GM15510 (cell line): ENCODE measurements around the gene CAMTA1.

Experiments used
- POLR2A ChIP-seq: IDR thresholded peaks from 3 replicates; pipeline ENCODE4 v1.6.1; 2011; ENCODE audit warnings: borderline replicate concordance; ENCODE audit not compliant: insufficient read length; ENCODE audit errors: extremely low read depth

CAMTA1 gene

DNA sequence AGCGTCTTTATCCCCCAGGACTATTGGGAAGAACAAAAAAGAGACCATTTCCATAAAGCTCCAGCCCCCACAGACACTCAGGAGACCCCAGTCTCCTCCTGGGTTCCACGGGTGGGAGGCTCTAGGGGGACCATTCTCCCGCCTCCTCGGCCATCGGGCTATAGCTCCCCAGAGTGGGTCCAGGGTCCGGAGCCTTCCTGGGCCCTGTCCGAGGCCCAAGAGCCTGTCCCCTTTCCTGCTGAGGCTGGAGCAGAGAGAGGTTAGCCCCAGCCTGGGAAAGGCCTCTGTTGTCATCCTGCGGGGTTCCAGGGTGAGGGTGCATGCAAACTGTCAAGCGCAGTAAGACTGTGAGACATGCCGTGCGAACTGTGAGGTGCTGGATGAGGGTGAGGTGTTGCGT lies 166.3 kb downstream of the CAMTA1 start:
- no peak for TF ChIP-seq POLR2A

DNA sequence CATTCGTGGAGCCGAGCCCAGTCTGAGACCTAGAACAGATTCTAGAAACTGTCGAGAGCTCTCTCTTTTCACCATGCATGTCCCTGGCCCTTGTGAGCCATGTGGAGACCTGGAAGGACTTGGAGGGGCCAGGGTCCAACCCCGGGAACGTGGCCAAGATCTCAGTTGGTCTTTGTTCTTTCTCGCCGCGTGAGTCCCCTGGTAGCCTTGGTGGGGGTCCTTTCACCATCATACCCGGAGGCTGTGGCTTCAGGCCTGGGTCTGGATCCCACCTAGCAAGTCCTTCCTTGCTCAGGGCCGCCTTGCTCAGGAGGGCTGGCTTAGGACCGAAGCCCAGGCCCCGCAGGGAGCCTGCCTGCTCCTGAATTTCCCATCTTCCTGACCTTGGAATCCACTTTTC lies 168.0 kb downstream of the CAMTA1 start:
- TF ChIP-seq POLR2A: no peak

DNA sequence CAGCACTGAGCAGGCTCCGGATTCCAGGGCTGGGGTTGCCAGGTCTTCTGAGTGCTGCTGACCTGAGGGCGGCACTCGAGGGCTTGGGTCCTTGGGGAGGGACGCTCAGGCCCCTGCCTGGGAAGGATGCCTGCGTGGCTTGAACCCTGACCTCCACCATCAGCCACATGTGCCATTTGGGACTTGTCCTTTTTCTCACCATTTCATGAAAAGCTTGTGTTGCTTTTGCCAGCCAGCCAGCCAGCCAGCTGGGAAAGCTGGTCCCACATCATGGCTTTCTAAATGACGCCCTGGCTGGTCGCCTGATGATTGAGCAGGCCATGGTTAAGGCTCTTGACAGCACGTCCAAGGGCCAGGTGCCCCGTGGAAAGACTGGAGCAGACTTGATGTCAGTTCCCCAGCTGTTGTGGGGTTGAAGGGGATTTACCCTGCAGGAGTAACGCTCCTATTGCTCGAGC lies 168.7 kb downstream of the CAMTA1 start:
- TF ChIP-seq POLR2A: no peak

DNA sequence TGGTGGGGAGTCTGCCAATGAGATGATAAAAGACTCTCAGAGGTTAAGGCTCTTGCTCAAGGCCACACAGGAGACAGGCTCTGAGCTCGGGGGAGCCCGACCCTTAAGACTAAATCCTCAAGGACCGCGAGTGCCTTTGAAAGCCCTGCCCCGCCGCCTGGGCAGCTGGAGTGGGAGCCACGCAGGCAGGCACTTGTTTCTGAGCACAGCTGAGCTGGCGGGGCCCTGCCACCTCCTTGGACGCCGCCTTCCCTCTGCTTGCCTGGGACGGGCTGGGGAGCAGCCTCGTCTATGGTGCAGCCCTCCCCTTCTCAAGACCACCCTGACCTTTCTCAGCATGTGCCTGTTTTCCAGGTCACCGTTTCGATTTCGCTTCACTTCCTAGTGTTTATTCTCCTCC lies 169.3 kb downstream of the CAMTA1 start:
- no peak for TF ChIP-seq POLR2A

DNA sequence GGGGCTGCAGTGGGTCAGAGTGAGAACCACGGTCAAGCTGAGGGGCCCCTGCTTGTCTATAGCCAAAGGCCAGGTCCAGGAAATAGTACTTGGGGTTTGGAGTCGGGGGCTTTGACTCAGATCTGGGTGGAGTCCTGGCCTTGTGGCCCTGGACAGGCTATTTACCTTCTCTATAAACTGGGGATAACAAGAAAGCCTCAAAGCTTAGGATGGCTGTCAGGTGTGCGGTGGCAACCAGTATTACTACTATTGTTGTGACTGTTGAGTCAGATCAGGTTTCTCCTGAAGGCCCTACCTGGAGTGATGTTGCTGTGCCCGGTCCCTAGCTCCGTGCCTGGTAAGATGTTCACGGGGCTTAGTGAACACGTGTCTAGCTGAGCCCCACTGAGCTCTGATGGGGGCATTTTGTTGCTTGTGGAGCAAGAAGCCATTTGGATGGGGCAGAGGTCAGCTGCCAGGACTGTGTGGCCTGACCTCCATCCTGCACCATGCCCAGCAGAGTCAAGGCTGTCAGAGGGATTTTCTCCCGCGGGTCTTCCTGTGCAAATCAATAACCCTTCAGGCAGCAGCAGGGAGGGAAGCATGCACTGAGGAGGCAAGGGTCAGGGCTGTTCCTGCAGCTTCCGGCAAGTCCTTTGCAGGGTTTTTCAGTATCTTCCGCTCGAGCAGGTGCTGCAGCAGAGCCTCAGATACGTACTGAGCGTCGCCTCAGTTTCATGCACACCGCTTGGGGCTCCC lies 170.3 kb downstream of the CAMTA1 start:
- no peak for TF ChIP-seq POLR2A

DNA sequence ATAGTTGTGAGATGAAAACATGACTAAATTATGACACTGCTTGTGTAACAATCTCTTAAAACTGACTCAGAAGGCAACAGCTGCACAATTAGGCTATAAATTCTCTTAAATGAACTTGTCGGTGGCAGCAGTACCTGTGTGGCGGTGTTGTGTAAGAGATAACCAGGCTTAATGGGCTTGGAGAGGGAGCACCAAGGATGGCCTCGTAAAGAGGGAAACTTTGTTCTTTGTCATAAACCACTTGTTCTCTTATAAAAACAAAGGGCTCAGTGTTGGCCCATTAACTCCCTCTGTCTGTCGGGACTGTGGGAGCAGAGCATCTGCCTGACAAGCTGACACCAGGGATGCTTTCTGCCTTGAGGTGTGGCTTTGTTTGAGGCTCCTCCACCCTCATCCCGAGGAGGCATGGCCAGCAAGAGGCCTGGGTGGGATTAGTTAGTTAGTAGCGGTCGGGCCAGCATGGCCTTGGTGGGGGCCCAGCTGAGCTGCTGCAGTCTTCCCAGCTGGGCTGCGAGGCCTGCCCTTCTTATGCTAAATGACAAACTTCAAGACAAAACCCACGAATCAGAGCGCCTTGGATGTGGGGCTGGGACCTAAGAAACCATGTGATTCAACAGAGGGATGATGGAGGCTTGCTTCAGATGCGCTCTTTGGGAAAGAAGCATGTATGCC lies 171.4 kb downstream of the CAMTA1 start:
- TF ChIP-seq POLR2A: no peak

DNA sequence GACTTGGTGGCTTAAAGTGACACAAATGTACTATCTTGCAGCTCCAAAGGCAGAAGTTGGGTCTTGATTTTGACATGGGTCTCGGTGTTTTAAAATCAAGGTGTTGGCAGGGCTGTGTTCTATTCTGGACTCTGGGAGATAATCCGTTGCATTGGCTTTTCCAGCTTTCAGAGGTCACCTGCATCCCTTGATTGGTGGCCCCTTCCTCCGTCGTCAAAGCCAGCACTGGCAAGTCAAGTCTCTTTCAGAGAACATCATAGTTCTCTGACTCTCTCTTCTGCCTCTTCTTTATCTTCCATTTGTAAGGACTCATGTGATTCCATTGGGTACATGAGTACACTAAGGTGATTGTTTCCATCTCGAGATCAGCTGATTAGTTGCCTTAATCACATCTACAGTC lies 172.1 kb downstream of the CAMTA1 start:
- no peak for TF ChIP-seq POLR2A

DNA sequence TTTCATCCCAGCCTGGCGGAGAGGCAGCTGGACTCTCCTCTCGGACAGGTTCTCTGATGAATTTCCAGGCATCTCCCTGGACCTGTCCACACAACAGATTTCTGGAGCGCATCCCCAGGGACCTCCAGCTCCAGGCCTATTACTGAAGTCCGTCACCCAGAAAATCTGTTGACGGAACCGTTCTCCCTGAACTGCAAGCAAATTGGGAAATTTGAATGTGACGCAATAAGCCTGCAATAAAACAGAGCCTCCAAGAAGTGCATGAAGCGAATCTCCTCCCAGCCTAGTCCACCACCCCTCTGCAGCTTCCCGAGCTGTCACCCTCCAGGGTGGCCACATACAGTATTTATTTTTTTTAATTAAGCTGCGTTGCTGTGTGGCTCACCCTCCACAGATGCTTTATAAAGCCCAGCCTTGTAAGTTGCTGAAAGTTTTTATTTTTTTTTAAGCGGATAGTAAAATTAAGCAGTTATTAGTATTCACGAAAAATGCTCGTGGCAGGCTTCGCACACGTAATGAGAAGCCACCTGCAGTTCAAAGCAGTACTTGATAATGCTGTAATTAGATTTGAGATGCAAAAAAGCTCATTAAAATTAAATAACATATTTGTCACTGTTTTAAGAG lies 173.3 kb downstream of the CAMTA1 start:
- no peak for TF ChIP-seq POLR2A

DNA sequence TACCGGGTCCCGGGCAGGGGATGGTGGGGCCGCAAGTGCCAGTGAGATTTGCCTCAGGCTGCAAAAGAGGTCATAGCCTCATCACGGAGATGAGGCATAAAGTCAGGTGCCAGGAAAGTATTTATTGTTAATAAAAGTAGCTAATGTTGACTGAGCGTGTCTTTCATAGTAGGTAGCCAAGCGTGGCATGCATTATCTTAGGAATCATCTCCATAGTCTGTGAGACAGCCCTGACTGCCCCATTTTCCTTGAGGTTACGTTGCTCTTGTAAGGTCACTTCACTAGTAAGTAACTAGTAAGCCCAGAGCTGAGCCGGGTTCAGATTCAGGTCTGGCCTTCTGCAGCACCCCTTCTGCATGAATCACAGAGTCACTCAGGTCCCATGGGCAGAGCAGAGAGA lies 174.2 kb downstream of the CAMTA1 start:
- no peak for TF ChIP-seq POLR2A

DNA sequence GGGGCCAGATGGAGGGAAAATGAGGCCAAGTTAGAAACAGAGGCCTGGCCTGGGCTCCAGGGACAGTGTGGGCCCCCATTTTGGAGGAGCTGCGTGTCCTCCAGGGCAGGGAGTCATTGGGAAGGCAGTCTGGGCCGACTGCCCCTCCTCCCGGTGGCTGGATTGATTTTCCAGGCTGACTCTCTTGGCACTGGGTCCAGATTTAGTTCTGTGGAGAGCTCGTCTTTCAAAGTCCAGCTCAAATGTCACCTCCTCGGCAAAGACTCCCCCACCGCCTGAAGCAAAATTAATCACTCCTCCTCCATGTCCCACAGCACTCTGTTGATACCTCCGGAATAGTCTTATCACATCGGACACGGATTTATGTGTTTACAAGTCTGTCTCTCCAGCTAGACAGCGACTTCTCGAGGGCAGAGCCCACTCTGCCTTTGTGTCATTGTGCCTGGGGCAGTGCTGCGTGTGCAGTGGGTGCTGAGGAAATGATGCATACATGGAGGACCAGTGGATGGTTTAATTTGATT lies 175.1 kb downstream of the CAMTA1 start:
- no peak for TF ChIP-seq POLR2A

DNA sequence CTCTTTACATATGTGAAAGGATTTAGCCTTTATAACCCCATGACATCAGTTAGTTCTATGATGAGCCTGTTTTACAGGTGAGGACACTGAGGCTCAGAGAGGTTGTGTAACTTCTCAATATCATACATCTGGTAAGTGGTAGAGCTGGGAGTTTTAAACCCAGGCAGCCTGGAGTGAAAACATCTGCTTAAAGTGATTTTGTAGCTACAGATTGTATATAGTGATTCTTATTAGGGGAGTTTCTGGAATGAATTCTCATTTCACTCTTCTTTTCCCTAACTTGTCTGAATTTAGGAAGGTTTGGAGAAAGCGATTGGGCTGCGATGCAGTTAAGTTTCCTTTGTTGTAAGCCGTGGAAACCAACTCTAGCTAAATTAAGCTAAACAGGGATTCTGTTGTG lies 175.6 kb downstream of the CAMTA1 start:
- no peak for TF ChIP-seq POLR2A

DNA sequence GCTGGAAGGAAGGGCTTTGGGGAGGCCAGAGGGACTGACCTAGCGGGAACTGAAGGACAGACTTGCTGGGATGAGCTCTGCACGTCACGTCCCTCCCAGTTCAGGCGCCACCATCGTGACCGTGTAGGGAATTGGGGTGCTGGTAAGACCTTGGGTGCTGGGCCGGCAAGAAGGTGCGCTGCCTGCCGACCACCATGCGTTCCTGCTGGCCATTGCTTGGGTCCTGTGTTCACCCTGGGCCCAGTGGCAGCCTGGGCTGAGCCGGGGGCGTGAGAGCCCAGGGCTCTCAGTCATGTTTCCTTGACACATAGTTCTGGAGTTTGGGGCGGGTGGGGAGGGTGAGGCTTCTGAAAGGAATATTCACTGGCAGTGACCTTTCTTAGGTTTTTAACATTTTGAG lies 176.0 kb downstream of the CAMTA1 start:
- TF ChIP-seq POLR2A: no peak

DNA sequence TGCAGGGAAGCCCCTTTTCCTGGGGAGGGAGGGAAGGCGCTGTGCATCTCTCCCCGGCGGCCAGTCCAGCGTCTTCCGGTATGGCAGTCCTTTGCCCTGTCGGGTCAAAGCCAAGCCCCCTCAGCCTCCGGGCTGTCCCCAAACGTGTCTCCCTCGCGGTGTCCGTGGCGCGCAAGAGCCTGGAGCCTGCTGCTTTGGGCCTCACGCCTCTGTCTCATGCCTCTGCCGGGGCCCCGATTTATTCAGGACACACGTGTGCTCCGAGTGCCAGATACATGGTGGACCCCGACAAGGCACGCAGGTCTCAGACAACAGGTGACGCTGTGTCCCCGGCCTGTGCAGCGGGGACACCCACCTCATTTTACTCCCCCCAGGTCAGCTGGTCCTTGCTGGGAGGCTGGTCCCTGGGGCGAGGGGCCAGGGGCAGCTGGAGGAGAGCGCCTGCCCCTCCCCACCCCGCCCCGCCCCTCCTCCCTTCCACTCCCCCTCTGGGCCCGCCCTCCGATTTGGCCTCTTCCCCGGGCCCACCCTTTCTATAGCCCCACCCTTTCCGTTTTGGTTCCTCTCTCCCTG lies 176.7 kb downstream of the CAMTA1 start:
- no peak for TF ChIP-seq POLR2A

DNA sequence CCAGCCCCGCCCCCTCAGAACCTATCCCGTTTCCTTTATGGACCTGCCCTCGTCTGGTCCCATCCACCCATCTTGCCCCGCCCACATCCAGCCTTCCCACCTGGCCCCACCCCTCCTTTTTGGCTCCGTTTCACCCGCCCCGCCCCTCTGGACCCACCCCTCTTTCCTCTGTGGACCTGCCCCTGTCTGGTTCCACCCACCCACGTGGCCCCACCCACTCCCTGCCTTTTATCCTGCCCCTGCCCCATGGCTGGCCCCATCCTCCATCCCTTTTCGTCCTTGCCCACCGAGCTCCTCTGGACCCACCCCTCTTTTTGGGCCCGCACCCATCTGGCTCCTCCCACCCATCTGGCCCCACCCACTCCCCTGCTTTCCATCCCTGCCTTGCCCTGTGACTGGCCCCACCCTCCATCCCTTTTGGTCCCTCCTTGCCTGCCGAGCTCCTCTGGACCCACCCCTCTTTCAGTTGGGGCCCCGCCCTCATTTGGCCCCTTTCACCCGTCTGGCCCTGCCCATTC lies 177.3 kb downstream of the CAMTA1 start:
- no peak for TF ChIP-seq POLR2A

DNA sequence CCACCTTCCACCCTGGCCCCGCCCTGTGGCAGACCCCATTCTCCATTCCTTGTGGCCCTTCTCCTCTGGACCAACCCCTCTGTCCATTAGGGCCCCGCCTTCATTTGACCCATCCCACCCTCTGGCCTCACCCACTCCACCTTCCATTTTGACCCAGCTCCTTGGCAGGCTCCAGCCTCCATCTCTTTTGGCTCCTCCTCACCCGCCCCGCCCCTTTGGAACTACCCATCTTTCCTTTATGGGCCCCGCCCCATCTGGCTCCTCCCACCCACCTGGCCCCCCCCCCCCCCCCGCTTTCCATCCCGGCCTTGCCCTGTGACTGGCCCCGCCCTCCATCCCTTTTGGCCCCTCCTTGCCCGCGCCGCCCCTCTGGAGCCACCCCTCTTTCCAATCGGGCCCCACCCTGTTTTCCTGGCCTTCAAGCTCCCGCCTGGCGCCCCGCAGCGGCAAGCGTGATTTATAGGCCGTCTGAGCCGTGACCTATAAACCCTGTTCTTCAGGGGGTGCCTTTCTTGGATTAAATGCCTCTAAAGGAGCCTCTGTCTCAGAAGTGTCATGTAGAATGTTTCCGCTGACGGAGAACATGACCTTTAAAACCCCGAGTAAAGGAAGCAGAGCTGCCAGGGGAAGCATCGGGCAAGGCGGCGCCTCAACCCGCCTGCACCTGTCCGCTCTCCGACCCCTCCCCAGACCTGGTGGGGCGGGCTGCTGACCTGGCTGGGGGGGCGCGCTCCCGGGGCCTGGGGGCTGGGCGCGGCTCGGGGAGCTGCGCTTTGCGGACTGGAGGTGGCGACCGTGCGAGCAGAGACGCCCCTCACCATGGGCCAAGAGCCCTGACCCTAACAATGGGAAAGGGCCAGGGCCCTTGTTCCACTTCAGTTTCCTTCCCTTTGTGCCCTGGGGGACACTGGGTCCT lies 178.0 kb downstream of the CAMTA1 start:
- no peak for TF ChIP-seq POLR2A

DNA sequence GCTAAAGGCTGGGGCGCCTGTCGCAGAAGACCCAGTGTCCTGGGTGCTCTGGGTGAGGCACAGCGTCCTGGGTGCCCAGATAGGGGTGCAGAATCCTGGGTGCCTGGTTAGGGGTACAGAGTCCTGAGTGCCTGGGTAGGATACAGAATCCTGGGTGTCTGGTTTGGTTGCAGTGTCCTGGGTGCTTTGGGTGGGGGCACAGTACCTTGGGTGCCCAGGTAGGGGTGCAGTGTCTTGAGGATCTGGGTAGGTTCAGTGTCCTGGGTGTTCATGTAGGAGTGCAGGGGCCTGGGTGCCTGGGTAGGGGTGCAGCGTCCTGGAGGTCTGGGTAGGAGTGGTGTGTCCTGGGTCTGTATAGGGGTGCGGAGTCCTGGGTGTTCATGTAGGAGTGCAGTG lies 178.7 kb downstream of the CAMTA1 start:
- no peak for TF ChIP-seq POLR2A
